NCI-H82 treated with DMSO at 0.1 percent for 48 hours (cell line): Measurements from ENCODE around the gene DCLRE1A.

Source experiments
- DNase-seq: peaks from one replicate; lab custom pipeline; 2025; ENCODE audit not compliant: unreplicated experiment; lab: John Stamatoyannopoulos, UW

Gene DCLRE1A

DNA sequence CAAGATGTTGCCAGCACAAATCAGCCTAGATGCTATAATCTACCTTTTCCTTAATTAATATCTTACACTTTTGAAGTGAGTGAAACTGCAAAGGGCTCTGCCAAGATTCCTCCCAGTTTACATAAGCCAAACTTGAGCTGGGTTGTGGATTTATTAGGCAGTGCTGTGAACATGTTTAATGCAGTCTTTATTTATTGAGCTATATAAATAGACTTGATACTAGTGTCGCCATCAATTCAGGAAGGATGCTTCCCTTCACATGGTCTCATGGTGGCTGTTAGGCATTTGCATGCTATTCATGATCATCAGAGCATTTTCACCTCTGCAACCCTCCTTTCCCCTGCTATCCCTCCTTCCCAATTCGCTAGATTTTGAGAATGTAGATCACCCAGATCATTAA is 62.2 kb downstream of the DCLRE1A start:
- DNase-seq, result no peak

DNA sequence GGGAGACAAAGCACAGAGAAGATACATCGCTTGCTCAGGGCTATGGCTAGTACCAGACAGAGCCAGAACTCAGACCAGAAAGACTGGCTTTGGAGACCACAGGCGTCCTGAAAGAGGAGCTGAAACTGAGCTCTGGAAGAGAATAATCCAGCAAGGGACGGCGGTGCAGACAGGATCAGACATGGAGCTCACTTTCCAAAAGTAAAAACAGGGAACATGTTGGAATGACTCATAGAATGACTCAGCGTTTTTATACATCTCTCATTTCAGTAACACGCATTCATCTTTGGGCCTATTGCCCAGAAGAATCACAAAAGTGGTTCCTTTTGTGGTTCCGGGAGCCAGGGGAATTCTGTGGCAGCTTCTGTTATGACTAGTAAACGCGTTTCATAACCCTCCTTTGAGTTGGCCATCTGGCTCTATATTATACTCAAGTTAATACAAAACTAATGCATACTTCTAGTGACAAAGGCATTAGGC is 65.2 kb downstream of the DCLRE1A start:
- DNase-seq, result no peak
